NCI-H2196 treated with DMSO at 0.1 percent for 48 hours (cell line): ENCODE data around the gene SIM1.

Experiments used
- DNase-seq: peaks from one replicate; lab custom pipeline; 2025; ENCODE audit not compliant: unreplicated experiment; lab: John Stamatoyannopoulos, UW

Gene SIM1

GRCh38 chr6:100470422-100471120, 5.8 kb upstream of the SIM1 start:
- DNase-seq = no peak

GRCh38 chr6:100469101-100469859, 4.6 kb upstream of the SIM1 start:
- DNase-seq = no peak

GRCh38 chr6:100468016-100468622, 3.4 kb upstream of the SIM1 start:
- no peak for DNase-seq

- no peak for DNase-seq
Measured at GRCh38 chr6:100467129-100468015, 2.7 kb upstream of the SIM1 start.

GRCh38 chr6:100466410-100467128, 1.8 kb upstream of the SIM1 start:
- DNase-seq = no peak

GRCh38 chr6:100465701-100466409, 1.1 kb upstream of the SIM1 start:
- DNase-seq = no peak

- DNase-seq = no peak
Measured at GRCh38 chr6:100464162-100464851, 414 bp downstream of the SIM1 start.

GRCh38 chr6:100463630-100464161, 1.0 kb downstream of the SIM1 start:
- DNase-seq = no peak

- DNase-seq = no peak
Measured at GRCh38 chr6:100462706-100463629, 1.8 kb downstream of the SIM1 start.

- DNase-seq = no peak
Measured at GRCh38 chr6:100461917-100462705, 2.6 kb downstream of the SIM1 start.

- DNase-seq = no peak
Measured at GRCh38 chr6:100461278-100461916, 3.3 kb downstream of the SIM1 start.

GRCh38 chr6:100460650-100461204, 4.0 kb downstream of the SIM1 start:
- DNase-seq = no peak

GRCh38 chr6:100459592-100460184, 5.0 kb downstream of the SIM1 start:
- DNase-seq = no peak

GRCh38 chr6:100458841-100459591, 5.7 kb downstream of the SIM1 start:
- no peak for DNase-seq

GRCh38 chr6:100457311-100457990, 7.3 kb downstream of the SIM1 start:
- no peak for DNase-seq
